Measurements from ENCODE around the gene SERPINA10.
"Not testable (repeated sequence)": the region's sequence is repeated elsewhere in the genome, so short reads cannot be mapped to it uniquely, and the experiment has no call there.

SERPINA10 gene

DNA sequence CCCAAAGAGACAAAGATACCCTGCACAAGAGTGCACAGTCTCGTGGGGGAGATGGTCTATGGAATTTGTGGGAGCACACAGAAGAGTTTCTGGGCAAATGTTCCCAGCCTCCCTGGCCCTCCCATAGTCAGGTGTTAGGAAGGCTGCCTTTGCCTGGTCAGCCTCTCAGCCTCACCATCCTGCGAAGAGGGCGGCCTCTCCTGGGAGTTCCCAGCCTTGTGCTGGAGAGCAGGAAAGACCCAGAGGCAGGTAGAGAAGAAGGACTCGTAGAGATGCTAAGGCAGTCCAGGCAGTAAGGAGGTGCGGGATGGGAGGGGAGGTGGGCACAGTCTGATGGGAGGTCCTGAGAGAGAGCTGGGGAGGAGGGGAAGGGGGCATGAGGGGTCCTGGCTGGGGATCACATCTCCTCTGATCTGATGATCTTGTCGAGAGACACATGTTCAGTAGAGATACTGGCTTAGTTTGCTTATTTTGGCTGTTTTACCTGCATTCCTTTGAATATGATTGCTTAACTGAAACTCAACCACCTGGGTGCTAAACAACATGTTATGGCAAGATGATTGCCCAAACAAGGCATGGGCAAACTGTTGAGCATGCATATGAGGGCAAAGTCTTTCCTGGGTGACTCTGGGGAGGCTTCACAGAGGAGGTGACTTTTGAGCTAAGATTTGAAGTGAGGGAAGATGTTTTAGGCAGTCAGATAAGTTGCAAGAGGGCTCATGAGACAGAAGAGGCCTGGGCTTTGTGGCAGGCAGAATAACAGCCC lies 19.6 kb upstream of the SERPINA10 start:
- Histone ChIP-seq H3K4me3 (ENCODE audit: low read depth, low read length) (no peak overlapping the region), H3K27ac (ENCODE audit: low read depth, low read length) (no peak overlapping the region), H3K9me3 (ENCODE audit: control insufficient read depth, insufficient read depth, low read depth, low read length) (peaks cover 12% of the 10 kb centered on the region), H3K4me1 (ENCODE audit: control insufficient read depth, insufficient read depth, low read length) (no peaks in the 10 kb centered on the region), H3K27me3 (ENCODE audit: control insufficient read depth, insufficient read depth, low read length) (no peaks in the 10 kb centered on the region), H3K36me3 (ENCODE audit: control insufficient read depth, insufficient read depth, low read length) (no peaks in the 10 kb centered on the region), H3K9ac (ENCODE audit: low read length) (no peak overlapping the region)

DNA sequence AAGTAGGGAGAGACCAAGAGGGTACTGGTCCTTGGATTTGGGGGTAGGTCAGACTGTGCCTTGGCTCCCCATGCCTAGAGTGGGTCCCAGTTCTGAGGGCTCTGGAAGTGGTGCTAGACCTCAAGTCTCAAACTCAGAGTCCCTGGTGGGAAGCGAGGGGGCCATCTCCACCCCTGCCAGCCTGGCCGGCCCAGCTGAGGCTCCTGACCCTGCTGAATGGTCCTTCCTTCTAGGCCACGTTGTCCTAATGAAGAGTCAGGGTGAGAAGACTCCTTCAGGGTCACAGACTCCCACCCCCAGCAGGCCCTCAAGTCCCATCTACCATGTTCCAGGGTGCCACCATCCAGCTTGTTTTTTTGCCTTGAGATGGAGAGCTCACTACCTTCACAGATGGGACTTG lies 17.2 kb upstream of the SERPINA10 start:
- Histone ChIP-seq H3K27me3 (ENCODE audit: control insufficient read depth, insufficient read depth, low read length) (no peaks in the 10 kb centered on the region), H3K9ac (ENCODE audit: low read length) (no peak overlapping the region), H3K27ac (ENCODE audit: low read depth, low read length) (no peak overlapping the region)

DNA sequence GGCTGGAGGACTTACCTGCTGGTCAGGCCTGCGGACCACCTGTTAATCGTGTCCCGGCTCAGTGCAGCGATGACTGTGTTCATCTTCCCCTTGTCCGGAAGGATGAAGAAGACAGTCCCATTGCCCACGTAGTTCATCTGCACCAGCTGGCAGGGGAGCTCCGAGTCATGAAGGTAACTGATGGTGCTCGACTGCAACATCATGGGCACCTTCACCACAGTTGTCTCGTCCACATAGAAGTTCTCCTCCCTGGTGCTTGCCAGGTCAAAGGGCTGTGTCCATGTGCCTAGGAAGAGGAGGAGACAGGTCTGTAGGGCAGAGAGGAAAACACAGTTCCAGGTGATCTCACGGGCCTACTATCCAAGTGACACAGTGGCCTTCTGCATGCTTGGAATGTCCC lies 16.7 kb upstream of the SERPINA10 start:
- no peak overlapping the region for H3K4me3 ChIP-seq (ENCODE audit: low read depth, low read length)
- no peaks in the 10 kb centered on the region for H3K36me3 ChIP-seq (ENCODE audit: control insufficient read depth, insufficient read depth, low read length)
- H3K9me3 ChIP-seq (ENCODE audit: control insufficient read depth, insufficient read depth, low read depth, low read length): peaks cover 14% of the 10 kb centered on the region
- no peaks in the 10 kb centered on the region for H3K27me3 ChIP-seq (ENCODE audit: control insufficient read depth, insufficient read depth, low read length)
- no peaks in the 10 kb centered on the region for H3K4me1 ChIP-seq (ENCODE audit: control insufficient read depth, insufficient read depth, low read length)
- H3K9ac ChIP-seq (ENCODE audit: low read length): no peak overlapping the region
- H3K27ac ChIP-seq (ENCODE audit: low read depth, low read length): no peak overlapping the region

More for the DNA sequence above, 17.2 kb upstream of the SERPINA10 start:
- Histone ChIP-seq H3K4me3 (ENCODE audit: low read depth, low read length) (no peak overlapping the region), H3K36me3 (ENCODE audit: control insufficient read depth, insufficient read depth, low read length) (no peaks in the 10 kb centered on the region), H3K9me3 (ENCODE audit: control insufficient read depth, insufficient read depth, low read depth, low read length) (peaks cover 14% of the 10 kb centered on the region), H3K4me1 (ENCODE audit: control insufficient read depth, insufficient read depth, low read length) (no peaks in the 10 kb centered on the region)

DNA sequence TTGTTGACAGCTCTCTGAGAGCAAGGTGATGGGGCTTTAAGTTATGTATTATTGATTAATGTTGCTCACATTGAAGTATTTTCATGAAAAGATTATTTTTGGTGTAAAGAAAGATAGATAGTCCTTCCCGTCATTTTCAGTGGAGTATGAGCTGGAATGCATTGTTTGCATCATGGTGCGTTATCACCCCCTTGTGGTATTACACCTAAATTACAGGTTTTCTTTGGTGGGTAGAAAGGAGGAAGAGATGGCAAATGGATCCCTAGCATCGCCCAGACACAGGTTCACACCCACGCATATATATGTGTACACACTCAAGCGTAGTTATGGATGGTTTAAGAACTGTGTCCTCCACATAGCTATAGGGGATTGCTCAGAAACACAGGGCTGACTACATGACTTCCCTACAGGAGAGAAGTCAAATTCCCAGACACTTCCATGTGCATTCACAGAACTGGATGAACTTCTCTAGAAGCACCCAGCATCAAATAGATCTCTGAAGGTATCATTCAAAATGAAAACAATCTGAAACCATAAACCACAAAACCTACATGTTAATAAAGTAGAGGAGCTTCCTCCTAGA lies 14.4 kb upstream of the SERPINA10 start:
- Histone ChIP-seq H3K4me1 (ENCODE audit: control insufficient read depth, insufficient read depth, low read length) (no peaks in the 10 kb centered on the region), H3K9ac (ENCODE audit: low read length) (no peak overlapping the region), H3K9me3 (ENCODE audit: control insufficient read depth, insufficient read depth, low read depth, low read length) (peaks cover 14% of the 10 kb centered on the region), H3K27me3 (ENCODE audit: control insufficient read depth, insufficient read depth, low read length) (no peaks in the 10 kb centered on the region), H3K4me3 (ENCODE audit: low read depth, low read length) (no peak overlapping the region), H3K27ac (ENCODE audit: low read depth, low read length) (no peak overlapping the region), H3K36me3 (ENCODE audit: control insufficient read depth, insufficient read depth, low read length) (no peaks in the 10 kb centered on the region)

DNA sequence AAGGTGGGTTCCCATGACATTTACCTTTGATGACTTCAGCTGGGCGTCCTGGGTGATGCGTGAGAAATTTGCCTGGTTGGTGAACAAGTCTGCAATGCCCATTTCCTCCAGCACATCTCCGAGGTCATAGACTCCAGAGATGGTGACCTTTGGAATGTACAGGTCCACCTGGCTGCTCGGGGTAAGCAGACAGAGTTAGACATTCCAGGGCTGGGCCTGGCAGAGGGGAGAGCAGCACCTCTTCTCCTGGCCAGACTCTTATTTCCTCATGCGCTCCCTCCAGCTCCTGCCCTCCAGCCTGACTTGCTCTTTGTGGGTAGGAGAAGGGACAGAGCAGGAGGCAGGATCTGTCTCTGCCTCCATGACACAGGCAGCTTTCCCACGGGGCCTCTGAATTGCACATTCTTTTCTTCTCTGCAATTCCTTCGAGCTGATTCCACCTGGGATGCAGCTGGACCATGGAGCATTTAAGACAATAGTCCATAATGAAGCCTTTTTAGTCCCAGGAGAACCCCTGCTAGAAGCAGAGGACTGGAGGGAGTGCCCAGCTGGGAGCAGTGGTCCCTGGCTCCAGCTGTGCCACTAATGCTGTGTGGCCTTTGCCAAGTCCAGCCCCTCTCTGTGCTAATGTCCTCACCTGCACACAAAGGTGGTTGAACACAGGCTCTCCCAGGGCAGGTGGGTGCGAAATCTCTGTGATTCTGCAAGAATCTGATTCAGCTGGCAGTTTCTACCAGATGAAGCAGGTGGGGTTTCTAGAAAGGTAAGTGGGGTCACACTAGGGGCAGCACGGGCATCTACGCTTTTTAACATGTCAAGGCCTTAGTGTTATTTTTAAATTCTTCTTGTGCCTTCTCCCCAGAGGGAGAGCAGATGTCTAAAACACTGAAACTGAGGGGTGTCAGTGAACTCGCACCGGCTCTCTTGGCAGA lies 13.2 kb upstream of the SERPINA10 start:
- H3K9me3 ChIP-seq (ENCODE audit: control insufficient read depth, insufficient read depth, low read depth, low read length): peaks cover 14% of the 10 kb centered on the region
- no peaks in the 10 kb centered on the region for H3K36me3 ChIP-seq (ENCODE audit: control insufficient read depth, insufficient read depth, low read length)
- no peak overlapping the region for H3K4me3 ChIP-seq (ENCODE audit: low read depth, low read length)
- H3K4me1 ChIP-seq (ENCODE audit: control insufficient read depth, insufficient read depth, low read length): no peaks in the 10 kb centered on the region
- no peaks in the 10 kb centered on the region for H3K27me3 ChIP-seq (ENCODE audit: control insufficient read depth, insufficient read depth, low read length)
- no peak overlapping the region for H3K27ac ChIP-seq (ENCODE audit: low read depth, low read length)
- no peak overlapping the region for H3K9ac ChIP-seq (ENCODE audit: low read length)

DNA sequence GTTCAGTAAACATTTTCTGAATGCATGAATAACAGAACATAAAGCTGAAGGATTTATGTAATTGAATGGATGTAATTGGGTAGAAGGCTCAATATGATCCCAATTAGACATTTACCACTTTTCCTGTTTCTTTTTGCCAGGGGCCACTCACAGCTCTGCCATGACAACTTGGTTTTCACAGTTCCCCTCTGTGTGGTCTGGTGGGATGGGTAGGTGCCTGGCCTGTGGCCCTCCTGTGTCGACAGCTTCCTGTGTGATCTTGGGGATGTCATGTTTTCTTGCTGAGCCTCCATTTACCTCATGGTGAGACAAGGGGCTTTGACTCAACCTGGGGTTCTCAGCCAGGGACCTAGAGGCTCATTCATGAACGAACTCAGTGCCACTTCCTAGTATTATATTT lies 12.6 kb upstream of the SERPINA10 start:
- Histone ChIP-seq H3K9me3 (ENCODE audit: control insufficient read depth, insufficient read depth, low read depth, low read length) (peaks cover 14% of the 10 kb centered on the region), H3K9ac (ENCODE audit: low read length) (no peak overlapping the region), H3K27me3 (ENCODE audit: control insufficient read depth, insufficient read depth, low read length) (no peaks in the 10 kb centered on the region), H3K4me1 (ENCODE audit: control insufficient read depth, insufficient read depth, low read length) (no peaks in the 10 kb centered on the region), H3K36me3 (ENCODE audit: control insufficient read depth, insufficient read depth, low read length) (no peaks in the 10 kb centered on the region), H3K4me3 (ENCODE audit: low read depth, low read length) (no peak overlapping the region), H3K27ac (ENCODE audit: low read depth, low read length) (no peak overlapping the region)

DNA sequence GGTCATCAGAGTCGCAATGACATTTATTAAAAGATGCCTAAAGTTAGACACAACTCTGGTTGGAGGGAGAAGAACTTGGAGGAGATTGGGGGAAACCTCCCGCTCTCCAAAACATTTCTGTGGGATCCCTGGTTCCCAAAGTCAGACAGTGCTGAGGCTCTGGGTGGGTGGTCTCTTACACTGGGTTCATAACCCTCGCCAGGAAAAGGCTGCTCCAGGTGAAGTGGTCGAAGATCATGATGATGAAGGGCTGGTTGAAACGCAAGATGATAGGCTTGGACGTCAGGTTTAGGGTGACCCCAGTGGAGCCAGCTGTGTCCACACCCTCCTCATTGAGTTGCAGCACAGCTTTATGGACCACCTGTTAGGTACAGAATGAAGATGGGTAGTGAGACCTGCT lies 11.2 kb upstream of the SERPINA10 start:
- H3K36me3 ChIP-seq (ENCODE audit: control insufficient read depth, insufficient read depth, low read length): no peaks in the 10 kb centered on the region
- peaks cover 10% of the 10 kb centered on the region for H3K9me3 ChIP-seq (ENCODE audit: control insufficient read depth, insufficient read depth, low read depth, low read length)
- H3K27ac ChIP-seq (ENCODE audit: low read depth, low read length): no peak overlapping the region
- no peaks in the 10 kb centered on the region for H3K27me3 ChIP-seq (ENCODE audit: control insufficient read depth, insufficient read depth, low read length)
- no peak overlapping the region for H3K9ac ChIP-seq (ENCODE audit: low read length)
- no peak overlapping the region for H3K4me3 ChIP-seq (ENCODE audit: low read depth, low read length)
- no peaks in the 10 kb centered on the region for H3K4me1 ChIP-seq (ENCODE audit: control insufficient read depth, insufficient read depth, low read length)

DNA sequence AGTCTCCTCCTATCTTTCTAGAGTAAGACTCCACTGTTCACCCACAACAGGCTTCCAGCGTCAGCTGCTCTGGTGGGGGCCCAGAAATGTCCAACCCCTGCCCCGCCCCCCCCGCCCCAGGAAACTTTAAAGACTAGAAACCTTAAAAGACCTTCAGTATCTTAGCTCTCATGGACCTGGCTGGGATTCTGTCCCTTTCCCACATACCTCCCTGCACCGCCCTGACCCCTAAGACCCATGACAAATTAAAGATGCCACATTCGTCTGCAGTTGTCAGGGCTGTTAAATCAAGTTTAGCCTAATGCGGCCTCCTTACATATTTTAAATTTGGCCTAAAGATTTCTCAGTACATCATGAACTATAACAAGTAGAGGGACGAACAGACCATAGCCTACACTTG lies 10.0 kb upstream of the SERPINA10 start:
- Histone ChIP-seq H3K27me3 (ENCODE audit: control insufficient read depth, insufficient read depth, low read length) (no peaks in the 10 kb centered on the region), H3K4me3 (ENCODE audit: low read depth, low read length) (no peak overlapping the region)

DNA sequence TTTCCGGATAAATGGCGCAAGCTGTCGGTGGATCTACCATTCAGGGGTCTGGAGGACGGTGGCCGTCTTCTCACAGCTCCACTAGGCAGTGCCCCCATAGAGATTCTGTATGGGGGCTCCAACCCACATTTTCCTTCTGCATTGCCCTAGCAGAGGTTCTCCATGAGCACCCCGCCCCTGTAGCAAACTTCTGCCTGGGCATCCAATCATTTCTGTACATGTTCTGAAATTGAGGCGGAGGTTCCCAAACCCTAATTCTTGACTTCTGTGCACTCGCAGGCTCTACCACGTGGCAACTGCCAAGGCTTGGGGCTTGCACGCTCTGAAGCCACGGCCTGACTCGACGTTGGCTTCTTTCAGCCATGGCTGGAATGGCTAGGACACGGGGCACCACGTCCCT lies 5.1 kb upstream of the SERPINA10 start:
- H3K4me1 ChIP-seq (ENCODE audit: control insufficient read depth, insufficient read depth, low read length): no peaks in the 10 kb centered on the region
- no peaks in the 10 kb centered on the region for H3K9me3 ChIP-seq (ENCODE audit: control insufficient read depth, insufficient read depth, low read depth, low read length)
- no peaks in the 10 kb centered on the region for H3K27me3 ChIP-seq (ENCODE audit: control insufficient read depth, insufficient read depth, low read length)
- no peaks in the 10 kb centered on the region for H3K36me3 ChIP-seq (ENCODE audit: control insufficient read depth, insufficient read depth, low read length)
- H3K4me3 ChIP-seq (ENCODE audit: low read depth, low read length): no peak overlapping the region
- no peak overlapping the region for H3K27ac ChIP-seq (ENCODE audit: low read depth, low read length)
- H3K9ac ChIP-seq (ENCODE audit: low read length): no peak overlapping the region

More for the DNA sequence above, 10.0 kb upstream of the SERPINA10 start:
- no peak overlapping the region for H3K27ac ChIP-seq (ENCODE audit: low read depth, low read length)
- peaks cover 6% of the 10 kb centered on the region for H3K9me3 ChIP-seq (ENCODE audit: control insufficient read depth, insufficient read depth, low read depth, low read length)
- H3K4me1 ChIP-seq (ENCODE audit: control insufficient read depth, insufficient read depth, low read length): no peaks in the 10 kb centered on the region
- no peak overlapping the region for H3K9ac ChIP-seq (ENCODE audit: low read length)
- no peaks in the 10 kb centered on the region for H3K36me3 ChIP-seq (ENCODE audit: control insufficient read depth, insufficient read depth, low read length)

DNA sequence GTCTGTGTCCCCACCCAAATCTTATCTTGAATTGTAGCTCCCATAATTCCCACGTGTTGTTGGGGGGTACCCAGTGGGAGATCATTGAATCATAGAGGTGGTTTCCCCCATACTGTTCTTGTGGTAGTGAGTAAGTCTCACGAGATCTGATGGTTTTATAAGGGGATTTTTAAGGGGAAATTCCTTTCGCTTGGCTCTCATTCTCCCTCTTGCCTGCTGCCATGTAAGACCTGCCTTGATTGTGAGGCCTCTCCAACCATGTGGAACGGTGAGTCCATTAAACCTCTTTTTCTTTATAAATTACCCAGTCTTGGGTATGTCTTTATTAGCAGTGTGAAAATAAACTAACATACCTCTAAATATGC lies 3.1 kb upstream of the SERPINA10 start:
- H3K4me1 ChIP-seq (ENCODE audit: control insufficient read depth, insufficient read depth, low read length); H3K36me3 ChIP-seq (ENCODE audit: control insufficient read depth, insufficient read depth, low read length); H3K27ac ChIP-seq (ENCODE audit: low read depth, low read length); H3K27me3 ChIP-seq (ENCODE audit: control insufficient read depth, insufficient read depth, low read length); H3K9me3 ChIP-seq (ENCODE audit: control insufficient read depth, insufficient read depth, low read depth, low read length); H3K9ac ChIP-seq (ENCODE audit: low read length); H3K4me3 ChIP-seq (ENCODE audit: low read depth, low read length): not testable (repeated sequence)

Data from HUES6 (cell line).